Thyroid gland (tissue), 4 donors: ENCODE measurements around the gene NCSTN.
"Not testable (repeated sequence)": the region's sequence is repeated elsewhere in the genome, so short reads cannot be mapped to it uniquely, and the experiment has no call there.

Experiments
- POLR2A ChIP-seq, 2 donors: fragments of 450-650 bp; IDR thresholded peaks; one replicate each; pipeline ENCODE4 v1.6.1; 2017; ENCODE audit warnings: antibody characterized with exemption in 2 of 2, mild to moderate bottlenecking in 2 of 2, moderate library complexity in 1 of 2
- TF ChIP-seq, protein P1 (sequence below), 6 experiments: fragments of 200-600 bp in 3 of 6; fragments of 450-650 bp in 3 of 6; sonication (generic) in 3 of 6; IDR thresholded peaks; one replicate each; pipeline ENCODE4 v1.5.1; 2016 to 2019; ENCODE audit warnings: antibody characterized with exemption in 6 of 6, mild to moderate bottlenecking in 2 of 6, inconsistent platforms in 1 of 6, moderate library complexity in 1 of 6

DNA sequence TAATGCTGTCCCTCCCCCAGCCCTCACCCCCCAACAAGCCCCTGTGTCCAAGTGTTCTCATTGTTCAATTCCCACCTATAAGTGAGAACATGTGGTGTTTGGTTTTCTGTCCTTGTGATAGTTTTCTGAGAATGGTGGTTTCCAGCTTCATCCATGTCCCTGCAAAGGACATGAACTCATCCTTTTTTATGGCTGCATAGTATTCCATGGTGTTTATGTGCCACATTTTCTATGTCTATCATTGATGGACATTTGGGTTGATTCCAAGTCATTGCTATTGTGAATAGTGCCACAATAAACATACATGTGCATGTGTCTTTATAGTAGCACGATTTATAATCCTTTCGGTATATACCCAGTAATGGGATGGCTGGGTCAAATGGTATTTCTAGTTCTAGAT, 41.6 kb downstream of the NCSTN start:
- TF ChIP-seq, protein P1, sequence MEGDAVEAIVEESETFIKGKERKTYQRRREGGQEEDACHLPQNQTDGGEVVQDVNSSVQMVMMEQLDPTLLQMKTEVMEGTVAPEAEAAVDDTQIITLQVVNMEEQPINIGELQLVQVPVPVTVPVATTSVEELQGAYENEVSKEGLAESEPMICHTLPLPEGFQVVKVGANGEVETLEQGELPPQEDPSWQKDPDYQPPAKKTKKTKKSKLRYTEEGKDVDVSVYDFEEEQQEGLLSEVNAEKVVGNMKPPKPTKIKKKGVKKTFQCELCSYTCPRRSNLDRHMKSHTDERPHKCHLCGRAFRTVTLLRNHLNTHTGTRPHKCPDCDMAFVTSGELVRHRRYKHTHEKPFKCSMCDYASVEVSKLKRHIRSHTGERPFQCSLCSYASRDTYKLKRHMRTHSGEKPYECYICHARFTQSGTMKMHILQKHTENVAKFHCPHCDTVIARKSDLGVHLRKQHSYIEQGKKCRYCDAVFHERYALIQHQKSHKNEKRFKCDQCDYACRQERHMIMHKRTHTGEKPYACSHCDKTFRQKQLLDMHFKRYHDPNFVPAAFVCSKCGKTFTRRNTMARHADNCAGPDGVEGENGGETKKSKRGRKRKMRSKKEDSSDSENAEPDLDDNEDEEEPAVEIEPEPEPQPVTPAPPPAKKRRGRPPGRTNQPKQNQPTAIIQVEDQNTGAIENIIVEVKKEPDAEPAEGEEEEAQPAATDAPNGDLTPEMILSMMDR (IDR thresholded peaks at IDR 0.05), result not testable (repeated sequence)
- TF ChIP-seq POLR2A (IDR thresholded peaks at IDR 0.05), result not testable (repeated sequence)
